Panc1 (cell line): ENCODE measurements around the gene CYP1A2. TPM values are rescaled to one million over a fixed set of nuclear protein-coding genes. Genes with fewer than 3 reads are reported as not detected.

Experiments
- ATAC-seq: fragments of 200-7000 bp; cut with Tn5 transposase; 2 replicates; pipeline ENCODE4 v1.9.1; 2020; ENCODE audit warnings: mild to moderate bottlenecking, moderate library complexity
- BruUV-seq: library from RNA; stranded (reverse); fragments of 400-500 nt; replicated peaks from 2 replicates; lab custom pipeline; 2021; lab: Mats Ljungman, UMichigan
- CTCF ChIA-PET: fragments of 300-600 bp; sonication (Branson Sonifier 250); formaldehyde crosslinking; loops from one replicate; lab custom pipeline; 2022; ENCODE audit warnings: antibody characterized with exemption; lab: Charles Lee
- POLR2A ChIA-PET: fragments of 300-600 bp; sonication (Branson Sonifier 250); formaldehyde crosslinking; loops from one replicate; lab custom pipeline; 2022; ENCODE audit warnings: antibody characterized with exemption; lab: Charles Lee
- DNase-seq: peaks from one replicate; pipeline ENCODE4 v3.0.0-alpha.2; 2010; ENCODE audit warnings: low read depth, low spot score
- H3K27ac ChIP-seq: 2 replicates; pipeline ENCODE4 v1.5.1; 2011; ENCODE audit warnings: mild to moderate bottlenecking, low read length, inconsistent platforms
- H3K27me3 ChIP-seq: fragments of 200-500 bp; sonication (Bioruptor generic); 2 replicates; pipeline ENCODE4 v1.6.0; 2014; ENCODE audit warnings: low read length, inconsistent platforms; ENCODE audit not compliant: control insufficient read depth, insufficient read depth
- H3K36me3 ChIP-seq: fragments of 200-500 bp; sonication (Bioruptor generic); 2 replicates; pipeline ENCODE4 v1.5.1; 2014; ENCODE audit warnings: inconsistent platforms, mild to moderate bottlenecking, low read length, moderate library complexity; ENCODE audit not compliant: control insufficient read depth, insufficient read depth
- H3K4me1 ChIP-seq: 2 replicates; pipeline ENCODE4 v1.5.1; 2011; ENCODE audit warnings: inconsistent platforms, mild to moderate bottlenecking, low read length, moderate library complexity; ENCODE audit not compliant: control insufficient read depth, insufficient read depth
- H3K4me3 ChIP-seq, 2 experiments: 2 replicates each; pipeline ENCODE4 v1.5.1; 2011 to 2012; ENCODE audit warnings: low read depth in 2 of 2, low read length in 2 of 2, mild to moderate bottlenecking in 2 of 2, inconsistent platforms in 1 of 2, moderate library complexity in 1 of 2
- H3K9me3 ChIP-seq: fragments of 200-500 bp; sonication (Bioruptor generic); 2 replicates; pipeline ENCODE4 v1.5.1; 2014; ENCODE audit warnings: low read depth, mild to moderate bottlenecking, inconsistent platforms, low read length, moderate library complexity; ENCODE audit not compliant: control insufficient read depth, insufficient read depth
- POLR2AphosphoS5 ChIP-seq: IDR thresholded peaks from 2 replicates; pipeline ENCODE4 v1.6.1; 2012; ENCODE audit warnings: mild to moderate bottlenecking, low read depth, low read length, moderate library complexity
- SIN3A ChIP-seq: IDR thresholded peaks from 2 replicates; pipeline ENCODE4 v1.6.1; 2012; ENCODE audit warnings: low read depth, mild to moderate bottlenecking, low read length, moderate library complexity, borderline replicate concordance; ENCODE audit not compliant: insufficient read depth
- TCF7L2 ChIP-seq: IDR thresholded peaks from 2 replicates; pipeline ENCODE4 v1.6.1; 2011; ENCODE audit warnings: mild to moderate bottlenecking, low read depth, low read length, inconsistent platforms
- in situ Hi-C: cut with HindIII; loops from 2 replicates; pipeline ENCODE4 v1.10.0; 2016; ENCODE audit warnings: low sequenced_read_pairs, low pct_unique_long_range_greater_than_20kb
- intact Hi-C: fragments of 100-400 bp; cut with micrococcal nuclease; formaldehyde crosslinking; loops from one replicate; pipeline ENCODE4 v1.10.0; 2022; ENCODE audit not compliant: unreplicated experiment
- total RNA-seq: library from RNA; stranded (reverse); gene quantifications from one replicate; pipeline ENCODE4 v1.2.1, GENCODE V29; 2021; ENCODE audit not compliant: unreplicated experiment
- TF ChIP-seq, protein P1 (sequence below), 2 experiments: IDR thresholded peaks; 2 replicates each; pipeline ENCODE4 v1.6.1; 2011 to 2012; ENCODE audit warnings: low read depth in 2 of 2, control low read depth in 1 of 2, low read length in 1 of 2, mild to moderate bottlenecking in 1 of 2, moderate library complexity in 1 of 2; ENCODE audit not compliant: insufficient read depth in 1 of 2
- TF ChIP-seq, protein P2 (sequence below): fragments of 450-650 bp; IDR thresholded peaks from 2 replicates; pipeline ENCODE4 v1.5.1; 2017; ENCODE audit warnings: mild to moderate bottlenecking

Gene CYP1A2
- total RNA-seq, 1 experiment from 2014 or later, result not detected

DNA sequence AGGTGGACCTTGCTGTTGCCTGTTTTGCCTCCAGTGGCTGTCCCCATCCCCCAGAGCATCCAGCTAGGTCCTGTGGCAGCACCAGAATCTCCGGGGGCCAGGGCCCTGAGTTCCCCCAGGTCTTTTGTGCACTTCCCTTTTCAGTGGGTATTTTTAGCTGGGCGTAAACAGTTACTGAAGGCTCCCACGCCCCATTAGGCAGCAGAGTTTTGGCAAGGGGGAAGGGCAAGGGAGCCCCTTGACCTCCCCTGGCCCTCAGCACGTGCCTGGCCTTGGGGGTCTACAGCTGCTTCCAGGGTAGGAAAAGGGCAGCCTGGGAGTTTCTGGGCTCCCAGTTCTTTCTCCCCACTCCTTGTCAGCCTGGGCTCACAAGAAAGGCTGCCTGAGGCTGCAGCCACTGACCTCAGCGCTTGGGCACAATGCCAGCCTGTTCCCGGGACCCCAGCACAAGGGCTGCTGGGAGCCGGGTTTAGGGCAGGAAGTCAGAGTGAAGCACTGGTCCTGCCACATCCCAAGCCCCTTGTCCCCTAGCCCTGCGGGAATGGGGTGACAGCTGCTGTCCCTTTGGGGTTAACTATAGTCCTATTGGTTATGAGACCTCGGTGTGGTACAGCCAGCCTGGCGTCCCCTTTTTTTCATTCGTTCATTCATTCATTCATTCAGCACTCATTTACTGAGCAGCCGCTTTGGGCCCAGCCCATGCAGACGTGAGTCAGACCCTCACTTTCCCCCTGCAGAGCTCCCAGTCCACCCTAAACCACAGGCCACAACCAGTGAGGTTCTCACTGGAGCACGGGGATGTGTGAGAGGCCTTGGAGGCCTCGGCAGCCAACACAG is 41.7 kb downstream of the CYP1A2 start:
- peaks cover 54% of the 10 kb centered on the region for H3K4me1 ChIP-seq
- POLR2A ChIA-PET, result interaction anchor here (0.7 kb wide), 1 partner anchor 415 kb away, joined by 3 read pairs; no protein-coding TSS in a partner anchor
- no TSS peak for BruUV-seq

DNA sequence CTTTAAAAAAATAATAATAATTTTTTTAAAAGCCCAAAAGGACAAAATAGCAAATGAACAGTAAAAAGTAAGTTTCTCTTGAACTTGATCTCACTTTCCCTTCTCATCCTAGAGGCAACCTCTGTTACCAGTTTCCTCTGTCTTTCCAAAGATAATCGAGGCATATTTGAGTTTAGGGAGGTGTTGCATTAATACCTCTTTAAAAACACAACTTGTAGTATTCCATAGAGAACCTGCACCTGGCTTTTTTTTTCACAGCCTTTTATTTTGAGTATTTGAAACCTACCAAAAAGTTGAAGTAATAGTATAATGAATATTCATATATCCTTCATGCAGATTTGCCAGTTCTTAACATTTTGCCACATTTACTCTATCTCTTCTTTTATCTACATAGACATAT is 42.4 kb downstream of the CYP1A2 start:
- no peak for ATAC-seq
- Histone ChIP-seq H3K36me3 (no peaks in the 10 kb centered on the region), H3K27me3 (no peaks in the 10 kb centered on the region), H3K9me3 (no peaks in the 10 kb centered on the region), H3K4me1 (peaks cover 54% of the 10 kb centered on the region), H3K27ac (0 out of 2 replicates have a peak overlapping the region, but pooled peaks have one; percentile 54), H3K4me3 (no peak overlapping the region)
- intact Hi-C loops, result no loop called here
- ChIA-PET POLR2A (interaction anchor here (0.7 kb wide), 1 partner anchor 415 kb away, joined by 3 read pairs; no protein-coding TSS in a partner anchor), CTCF (interaction anchor here (1.7 kb wide), 1 partner anchor 9 kb away, joined by 5 read pairs; the partner anchor contains the start of gene CSK)
- DNase-seq, result no peak
- TF ChIP-seq, protein P1, sequence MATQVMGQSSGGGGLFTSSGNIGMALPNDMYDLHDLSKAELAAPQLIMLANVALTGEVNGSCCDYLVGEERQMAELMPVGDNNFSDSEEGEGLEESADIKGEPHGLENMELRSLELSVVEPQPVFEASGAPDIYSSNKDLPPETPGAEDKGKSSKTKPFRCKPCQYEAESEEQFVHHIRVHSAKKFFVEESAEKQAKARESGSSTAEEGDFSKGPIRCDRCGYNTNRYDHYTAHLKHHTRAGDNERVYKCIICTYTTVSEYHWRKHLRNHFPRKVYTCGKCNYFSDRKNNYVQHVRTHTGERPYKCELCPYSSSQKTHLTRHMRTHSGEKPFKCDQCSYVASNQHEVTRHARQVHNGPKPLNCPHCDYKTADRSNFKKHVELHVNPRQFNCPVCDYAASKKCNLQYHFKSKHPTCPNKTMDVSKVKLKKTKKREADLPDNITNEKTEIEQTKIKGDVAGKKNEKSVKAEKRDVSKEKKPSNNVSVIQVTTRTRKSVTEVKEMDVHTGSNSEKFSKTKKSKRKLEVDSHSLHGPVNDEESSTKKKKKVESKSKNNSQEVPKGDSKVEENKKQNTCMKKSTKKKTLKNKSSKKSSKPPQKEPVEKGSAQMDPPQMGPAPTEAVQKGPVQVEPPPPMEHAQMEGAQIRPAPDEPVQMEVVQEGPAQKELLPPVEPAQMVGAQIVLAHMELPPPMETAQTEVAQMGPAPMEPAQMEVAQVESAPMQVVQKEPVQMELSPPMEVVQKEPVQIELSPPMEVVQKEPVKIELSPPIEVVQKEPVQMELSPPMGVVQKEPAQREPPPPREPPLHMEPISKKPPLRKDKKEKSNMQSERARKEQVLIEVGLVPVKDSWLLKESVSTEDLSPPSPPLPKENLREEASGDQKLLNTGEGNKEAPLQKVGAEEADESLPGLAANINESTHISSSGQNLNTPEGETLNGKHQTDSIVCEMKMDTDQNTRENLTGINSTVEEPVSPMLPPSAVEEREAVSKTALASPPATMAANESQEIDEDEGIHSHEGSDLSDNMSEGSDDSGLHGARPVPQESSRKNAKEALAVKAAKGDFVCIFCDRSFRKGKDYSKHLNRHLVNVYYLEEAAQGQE (IDR thresholded peaks at IDR 0.05; ENCODE audit: insufficient read depth in 1 of 2, low read depth in 2 of 2, low read length in 1 of 2), result no peak
- TF ChIP-seq SIN3A (no peak), POLR2AphosphoS5 (no peak), TCF7L2 (no peak)
- TF ChIP-seq, protein P2, sequence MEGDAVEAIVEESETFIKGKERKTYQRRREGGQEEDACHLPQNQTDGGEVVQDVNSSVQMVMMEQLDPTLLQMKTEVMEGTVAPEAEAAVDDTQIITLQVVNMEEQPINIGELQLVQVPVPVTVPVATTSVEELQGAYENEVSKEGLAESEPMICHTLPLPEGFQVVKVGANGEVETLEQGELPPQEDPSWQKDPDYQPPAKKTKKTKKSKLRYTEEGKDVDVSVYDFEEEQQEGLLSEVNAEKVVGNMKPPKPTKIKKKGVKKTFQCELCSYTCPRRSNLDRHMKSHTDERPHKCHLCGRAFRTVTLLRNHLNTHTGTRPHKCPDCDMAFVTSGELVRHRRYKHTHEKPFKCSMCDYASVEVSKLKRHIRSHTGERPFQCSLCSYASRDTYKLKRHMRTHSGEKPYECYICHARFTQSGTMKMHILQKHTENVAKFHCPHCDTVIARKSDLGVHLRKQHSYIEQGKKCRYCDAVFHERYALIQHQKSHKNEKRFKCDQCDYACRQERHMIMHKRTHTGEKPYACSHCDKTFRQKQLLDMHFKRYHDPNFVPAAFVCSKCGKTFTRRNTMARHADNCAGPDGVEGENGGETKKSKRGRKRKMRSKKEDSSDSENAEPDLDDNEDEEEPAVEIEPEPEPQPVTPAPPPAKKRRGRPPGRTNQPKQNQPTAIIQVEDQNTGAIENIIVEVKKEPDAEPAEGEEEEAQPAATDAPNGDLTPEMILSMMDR, result no peak
- BruUV-seq, result no TSS peak
- in situ Hi-C loops, result no loop called here

More for the DNA sequence above, 41.7 kb downstream of the CYP1A2 start:
- DNase-seq, result no peak
- Histone ChIP-seq H3K4me3 (no peak overlapping the region), H3K27ac (0 out of 2 replicates have a peak overlapping the region, but pooled peaks have one; percentile 54), H3K9me3 (no peaks in the 10 kb centered on the region), H3K27me3 (no peaks in the 10 kb centered on the region), H3K36me3 (no peaks in the 10 kb centered on the region)
- in situ Hi-C loops (no loop called here), intact Hi-C loops (no loop called here)
- CTCF ChIA-PET, result interaction anchor here (1.7 kb wide), 1 partner anchor 9 kb away, joined by 5 read pairs; the partner anchor contains the start of gene CSK
- TF ChIP-seq POLR2AphosphoS5, result no peak
- TF ChIP-seq SIN3A, result no peak
- TF ChIP-seq, protein P1 (IDR thresholded peaks at IDR 0.05; ENCODE audit: insufficient read depth in 1 of 2, low read depth in 2 of 2, low read length in 1 of 2), result no peak
- TF ChIP-seq, protein P2, result no peak
- TF ChIP-seq TCF7L2, result no peak
- ATAC-seq, result no peak
